MCF 10A (cell line): Measurements from ENCODE around the gene LARP4B. TPM values are rescaled to one million over a fixed set of nuclear protein-coding genes. Genes with fewer than 3 reads are reported as not detected.
A peak's percentile ranks its signal among the peaks of the same experiment; 100 is the strongest.

Experiments
- BruUV-seq: library from RNA; stranded (reverse); fragments of 400-500 nt; replicated peaks from 2 replicates; lab custom pipeline; 2021; lab: Mats Ljungman, UMichigan
- CTCF ChIA-PET: fragments of 300-600 bp; sonication (Branson Sonifier 250); formaldehyde crosslinking; extraction: SDS; loops from one replicate; lab custom pipeline; 2021; ENCODE audit warnings: antibody characterized with exemption, inconsistent platforms; lab: Yijun Ruan, JAX
- POLR2A ChIA-PET: fragments of 300-600, 350-650 bp; sonication (Branson Sonifier 250); formaldehyde crosslinking; extraction: SDS; loops from one replicate; lab custom pipeline; 2020; ENCODE audit warnings: antibody characterized with exemption, inconsistent platforms; lab: Yijun Ruan, JAX
- DNase-seq: peaks from one replicate; pipeline ENCODE4 v3.0.0-alpha.2; 2018; ENCODE audit not compliant: unreplicated experiment
- H3K27ac Mint-ChIP-seq: one replicate; pipeline ENCODE4 v1.8.0; 2022; ENCODE audit warnings: mild to moderate bottlenecking, low read depth, mixed read lengths; ENCODE audit not compliant: unreplicated experiment
- H3K27me3 Mint-ChIP-seq: one replicate; pipeline ENCODE4 v1.8.0; 2022; ENCODE audit warnings: mixed read lengths; ENCODE audit not compliant: insufficient read depth, unreplicated experiment
- H3K36me3 Mint-ChIP-seq: one replicate; pipeline ENCODE4 v1.8.0; 2022; ENCODE audit warnings: mild to moderate bottlenecking, moderate library complexity, mixed read lengths; ENCODE audit not compliant: insufficient read depth, unreplicated experiment
- H3K4me1 Mint-ChIP-seq: one replicate; pipeline ENCODE4 v1.8.0; 2022; ENCODE audit warnings: mixed read lengths; ENCODE audit not compliant: insufficient read depth, unreplicated experiment
- H3K4me3 Mint-ChIP-seq: one replicate; pipeline ENCODE4 v1.8.0; 2022; ENCODE audit warnings: mild to moderate bottlenecking, moderate library complexity, mixed read lengths; ENCODE audit not compliant: unreplicated experiment
- H3K9me3 Mint-ChIP-seq: one replicate; pipeline ENCODE4 v1.8.0; 2022; ENCODE audit warnings: mixed read lengths; ENCODE audit not compliant: unreplicated experiment
- CTCF ChIP-seq: fragments of 200-600 bp; IDR thresholded peaks from one replicate; pipeline ENCODE4 v1.8.0; 2022; ENCODE audit warnings: antibody characterized with exemption, mild to moderate bottlenecking; ENCODE audit not compliant: unreplicated experiment
- intact Hi-C: fragments of 100-400 bp; cut with micrococcal nuclease; formaldehyde crosslinking; loops from 2 replicates; pipeline ENCODE4 v1.14.1; 2022
- total RNA-seq: library from RNA; stranded (reverse); gene quantifications from 2 replicates; pipeline ENCODE4 v1.2.3, GENCODE V29; 2022

Gene LARP4B
- total RNA-seq, 1 experiment from 2014 or later, result 131 TPM

GRCh38 chr10:895324-895723, 36.2 kb downstream of the LARP4B start:
- Mint-ChIP-seq H3K27ac (no peak overlapping the region), H3K36me3 (peaks cover 12% of the 10 kb centered on the region), H3K27me3 (no peaks in the 10 kb centered on the region), H3K4me3 (no peak overlapping the region), H3K4me1 (peaks cover 12% of the 10 kb centered on the region), H3K9me3 (no peaks in the 10 kb centered on the region)
- BruUV-seq, result no TSS peak
- intact Hi-C loops, result no loop called here
- CTCF ChIA-PET, result no interaction called here
- TF ChIP-seq CTCF, result no peak
- POLR2A ChIA-PET, result interaction anchor here (1.0 to 2.6 kb wide), 4 partner anchors 11 to 91 kb away, joined by 3 to 11 read pairs (median 6); partner anchors contain the start of gene LARP4B
- DNase-seq, result no peak

DNA sequence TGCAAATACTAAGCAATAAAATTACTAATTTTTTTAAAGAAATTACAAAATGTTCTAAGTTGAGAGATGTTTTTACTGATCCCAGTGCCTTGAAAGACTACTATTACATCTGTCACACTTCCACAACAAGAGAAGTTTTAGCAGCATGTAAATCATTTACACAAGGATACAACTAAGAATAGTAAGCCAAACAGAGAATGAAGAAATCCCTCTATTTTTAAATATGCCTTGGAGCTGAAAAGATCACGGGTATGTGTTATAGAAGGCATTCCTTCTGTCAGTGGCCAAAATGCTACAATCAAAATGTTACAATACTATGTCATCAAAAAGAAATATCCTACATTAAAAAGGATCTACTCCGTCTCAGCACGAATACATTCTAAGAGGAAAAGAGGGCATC, 52.6 kb downstream of the LARP4B start:
- Mint-ChIP-seq H3K4me1 (peaks cover 20% of the 10 kb centered on the region), H3K27me3 (no peaks in the 10 kb centered on the region), H3K4me3 (no peak overlapping the region), H3K27ac (no peak overlapping the region), H3K36me3 (peaks cover 80% of the 10 kb centered on the region), H3K9me3 (no peaks in the 10 kb centered on the region)
- ChIA-PET CTCF (no interaction called here), POLR2A (interaction anchor here (1.0 kb wide), 2 partner anchors 14 to 53 kb away, joined by 3 read pairs; partner anchors contain the start of gene LARP4B)
- DNase-seq, result no peak
- intact Hi-C loops, result no loop called here
- BruUV-seq, result no TSS peak
- no peak for TF ChIP-seq CTCF

DNA sequence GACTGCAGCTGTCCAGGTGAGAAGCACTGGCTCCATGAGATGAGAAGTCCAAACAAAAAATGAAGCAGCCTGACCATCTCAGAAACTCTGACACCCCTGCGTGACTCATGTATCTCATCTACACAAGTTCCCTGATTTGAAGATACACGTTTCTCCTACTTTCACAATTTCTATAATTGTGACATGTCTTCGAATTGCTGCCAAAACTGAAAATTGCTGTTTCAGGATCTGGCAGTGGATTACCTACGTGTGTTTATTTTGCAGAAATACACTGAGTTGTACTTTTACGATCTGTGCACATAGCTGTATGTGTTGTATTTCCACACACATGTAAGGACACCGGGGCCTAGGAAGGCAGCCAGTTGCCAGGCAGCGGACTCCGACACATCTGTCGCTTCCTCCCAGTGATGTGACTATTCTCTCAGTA, 53.2 kb downstream of the LARP4B start:
- no TSS peak for BruUV-seq
- Mint-ChIP-seq H3K9me3 (no peaks in the 10 kb centered on the region), H3K4me3 (no peak overlapping the region), H3K36me3 (peaks cover 78% of the 10 kb centered on the region), H3K27me3 (no peaks in the 10 kb centered on the region), H3K27ac (no peak overlapping the region), H3K4me1 (peaks cover 20% of the 10 kb centered on the region)
- CTCF ChIA-PET, result no interaction called here
- intact Hi-C loops, result no loop called here
- POLR2A ChIA-PET, result interaction anchor here (1.0 kb wide), 2 partner anchors 13 to 53 kb away, joined by 3 read pairs; partner anchors contain the start of gene LARP4B
- TF ChIP-seq CTCF, result no peak
- DNase-seq, result peak; percentile 74

DNA sequence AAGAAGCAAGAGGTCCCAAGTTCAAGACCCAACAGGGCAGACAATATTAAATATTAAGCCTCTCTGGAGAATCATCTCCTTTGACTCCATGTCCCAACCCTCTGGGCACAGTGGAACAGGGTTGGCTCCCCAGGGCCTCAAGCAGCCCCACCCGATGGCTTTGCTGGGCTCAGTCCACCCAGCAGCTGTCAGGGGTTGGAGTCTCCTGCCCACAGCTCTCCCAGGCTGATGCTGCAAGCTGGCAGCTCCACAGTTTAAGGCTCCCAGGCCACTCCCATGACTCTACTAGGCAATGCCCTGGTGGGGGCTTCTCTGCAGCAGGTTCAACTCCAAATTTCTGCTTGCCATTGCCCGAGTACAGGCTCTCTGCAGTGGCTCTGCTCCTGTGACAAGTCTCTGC, 55.1 kb downstream of the LARP4B start:
- no peaks in the 10 kb centered on the region for H3K27me3 Mint-ChIP-seq
- H3K4me1 Mint-ChIP-seq, result peaks cover 20% of the 10 kb centered on the region
- peaks cover 74% of the 10 kb centered on the region for H3K36me3 Mint-ChIP-seq
- CTCF ChIA-PET, result no interaction called here
- H3K4me3 Mint-ChIP-seq, result no peak overlapping the region
- TF ChIP-seq CTCF, result no peak
- H3K27ac Mint-ChIP-seq, result peak overlapping the region; percentile 61
- BruUV-seq, result no TSS peak
- DNase-seq, result no peak
- POLR2A ChIA-PET, result no interaction called here
- no peaks in the 10 kb centered on the region for H3K9me3 Mint-ChIP-seq
- intact Hi-C loops, result no loop called here
